ENCODE results near the gene PRKCB.

The PRKCB gene

GRCh38 chr16:24257958-24258357 lies 422.2 kb downstream of the PRKCB start:
- peak; percentile 38 to 51 (median 42) for DNase-seq

GRCh38 chr16:24258791-24259190 lies 423.0 kb downstream of the PRKCB start:
- peak in 1 of 3 donors; percentile 15 for DNase-seq

- DNase-seq, result peak in 1 of 3 donors; percentile 21
Observed at GRCh38 chr16:24262816-24263215, 427.0 kb downstream of the PRKCB start.
